MM.1S (cell line): ENCODE data around the gene CHID1.

Source experiments
- EZH2phosphoT487 ChIP-seq: fragments of 300-600 bp; sonication (generic); IDR thresholded peaks from 2 replicates; pipeline ENCODE4 v1.6.1; 2018; ENCODE audit warnings: antibody characterized with exemption, low read length
- TF ChIP-seq, protein P1 (sequence below): fragments of 300-600 bp; sonication (generic); IDR thresholded peaks from 2 replicates; pipeline ENCODE4 v1.5.1; 2016; ENCODE audit warnings: antibody characterized with exemption, low read length, mixed read lengths

- TF ChIP-seq, protein P1, sequence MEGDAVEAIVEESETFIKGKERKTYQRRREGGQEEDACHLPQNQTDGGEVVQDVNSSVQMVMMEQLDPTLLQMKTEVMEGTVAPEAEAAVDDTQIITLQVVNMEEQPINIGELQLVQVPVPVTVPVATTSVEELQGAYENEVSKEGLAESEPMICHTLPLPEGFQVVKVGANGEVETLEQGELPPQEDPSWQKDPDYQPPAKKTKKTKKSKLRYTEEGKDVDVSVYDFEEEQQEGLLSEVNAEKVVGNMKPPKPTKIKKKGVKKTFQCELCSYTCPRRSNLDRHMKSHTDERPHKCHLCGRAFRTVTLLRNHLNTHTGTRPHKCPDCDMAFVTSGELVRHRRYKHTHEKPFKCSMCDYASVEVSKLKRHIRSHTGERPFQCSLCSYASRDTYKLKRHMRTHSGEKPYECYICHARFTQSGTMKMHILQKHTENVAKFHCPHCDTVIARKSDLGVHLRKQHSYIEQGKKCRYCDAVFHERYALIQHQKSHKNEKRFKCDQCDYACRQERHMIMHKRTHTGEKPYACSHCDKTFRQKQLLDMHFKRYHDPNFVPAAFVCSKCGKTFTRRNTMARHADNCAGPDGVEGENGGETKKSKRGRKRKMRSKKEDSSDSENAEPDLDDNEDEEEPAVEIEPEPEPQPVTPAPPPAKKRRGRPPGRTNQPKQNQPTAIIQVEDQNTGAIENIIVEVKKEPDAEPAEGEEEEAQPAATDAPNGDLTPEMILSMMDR, result no peak
- no peak for TF ChIP-seq EZH2phosphoT487
Measured at GRCh38 chr11:863910-864827, 46.4 kb downstream of the CHID1 start.
